GM21737 (cell line): ENCODE results near the gene FDPS.
"Not testable (repeated sequence)": the region's sequence is repeated elsewhere in the genome, so short reads cannot be mapped to it uniquely, and the experiment has no call there.

Experiments
- ATAC-seq: cut with Tn5 transposase; IDR thresholded peaks from one replicate; pipeline ENCODE4 v1.9.1; 2021; ENCODE audit warnings: mild to moderate bottlenecking, moderate library complexity; ENCODE audit not compliant: unreplicated experiment

Gene FDPS

DNA sequence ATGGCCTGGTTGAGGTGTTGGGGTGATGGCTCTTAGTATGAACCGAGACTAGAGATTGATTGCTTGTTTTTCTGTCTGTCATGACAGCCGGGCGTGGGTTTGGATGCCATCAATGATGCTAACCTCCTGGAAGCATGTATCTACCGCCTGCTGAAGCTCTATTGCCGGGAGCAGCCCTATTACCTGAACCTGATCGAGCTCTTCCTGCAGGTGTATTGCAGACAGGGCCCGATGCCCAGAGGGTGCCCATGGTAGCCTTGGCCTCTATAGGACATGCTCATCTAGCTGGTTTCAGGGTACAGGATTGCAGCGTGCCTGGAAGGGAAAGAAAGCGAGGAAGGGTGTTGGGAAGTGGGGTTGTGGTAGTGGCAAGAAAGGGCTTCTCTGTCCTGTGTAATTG is 9.4 kb downstream of the FDPS start:
- ATAC-seq: no peak

DNA sequence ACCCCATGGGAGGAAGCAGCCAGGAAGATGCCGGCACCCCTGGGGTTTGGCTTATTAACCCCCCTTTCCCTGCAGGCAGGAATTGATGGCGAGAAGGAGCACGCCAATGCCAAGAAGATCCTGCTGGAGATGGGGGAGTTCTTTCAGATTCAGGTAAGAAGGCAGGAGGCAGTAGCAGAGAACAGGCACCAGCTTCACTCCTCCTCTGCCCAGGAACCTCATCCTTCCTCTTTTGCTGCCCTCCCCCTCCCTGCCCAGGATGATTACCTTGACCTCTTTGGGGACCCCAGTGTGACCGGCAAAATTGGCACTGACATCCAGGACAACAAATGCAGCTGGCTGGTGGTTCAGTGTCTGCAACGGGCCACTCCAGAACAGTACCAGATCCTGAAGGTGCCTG is 10.9 kb downstream of the FDPS start:
- no peak for ATAC-seq

DNA sequence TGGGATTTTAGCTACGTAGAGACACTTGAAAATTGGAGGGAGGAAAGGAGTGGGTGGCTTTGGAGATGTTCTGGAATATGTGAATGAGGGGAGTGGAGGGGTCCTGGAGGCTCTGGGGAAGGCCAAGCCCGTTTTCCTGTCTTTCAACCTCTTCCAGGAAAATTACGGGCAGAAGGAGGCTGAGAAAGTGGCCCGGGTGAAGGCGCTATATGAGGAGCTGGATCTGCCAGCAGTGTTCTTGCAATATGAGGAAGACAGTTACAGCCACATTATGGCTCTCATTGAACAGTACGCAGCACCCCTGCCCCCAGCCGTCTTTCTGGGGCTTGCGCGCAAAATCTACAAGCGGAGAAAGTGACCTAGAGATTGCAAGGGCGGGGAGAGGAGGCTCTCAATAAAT is 11.6 kb downstream of the FDPS start:
- no peak for ATAC-seq

DNA sequence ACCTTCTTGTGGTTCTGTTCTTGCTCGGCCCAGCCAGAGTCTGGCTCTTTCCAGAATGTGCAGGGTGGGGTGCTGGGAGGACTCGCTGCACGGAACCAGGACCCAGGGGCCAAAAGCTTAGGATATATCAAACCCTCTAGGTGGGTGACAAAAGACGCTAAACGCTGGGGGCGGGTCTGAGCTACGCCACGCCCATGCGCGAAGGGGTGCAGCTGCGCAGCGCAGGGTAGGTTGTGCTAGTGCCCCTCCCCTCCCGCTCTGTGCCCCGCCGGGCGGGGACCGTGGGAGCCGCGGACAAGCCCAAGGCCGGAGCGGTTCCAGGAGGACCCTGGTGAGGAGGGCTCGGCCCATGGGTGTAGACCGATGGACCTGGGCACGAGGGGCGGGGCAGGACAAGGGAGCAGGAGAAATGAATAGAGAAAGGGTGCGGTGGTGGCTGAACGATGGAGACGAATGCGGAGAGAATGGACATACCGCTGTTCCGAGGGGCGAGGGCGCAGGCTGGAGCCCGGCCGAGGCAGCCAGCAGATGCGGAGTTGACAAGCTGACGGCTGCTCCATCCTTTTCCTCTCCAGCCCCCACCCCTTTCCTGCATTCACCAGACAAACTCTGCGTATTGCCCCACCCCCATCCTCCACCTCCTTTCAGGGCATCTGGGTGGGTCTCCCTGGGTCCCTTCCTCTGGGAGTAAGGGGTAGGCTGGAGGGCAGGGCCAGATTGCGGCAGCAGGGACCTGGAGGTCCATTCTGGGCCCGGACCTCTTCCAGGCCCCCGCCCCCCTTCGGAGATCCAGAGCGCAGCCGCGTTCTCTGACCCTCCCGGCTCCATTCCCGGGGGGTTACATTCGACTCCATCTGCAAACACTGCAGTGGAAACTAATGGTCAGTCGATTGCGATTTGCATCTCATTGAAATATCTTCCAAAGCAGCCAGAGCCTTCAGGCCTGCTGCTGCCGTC is 12.3 kb downstream of the FDPS start, which contains the start of gene RUSC1:
RUSC1 (plus strand) TSS at position 234 of the 957 bp plus-strand sequence. CDS start 880 bp downstream, outside the sequence.
- ATAC-seq: peak; percentile 23

DNA sequence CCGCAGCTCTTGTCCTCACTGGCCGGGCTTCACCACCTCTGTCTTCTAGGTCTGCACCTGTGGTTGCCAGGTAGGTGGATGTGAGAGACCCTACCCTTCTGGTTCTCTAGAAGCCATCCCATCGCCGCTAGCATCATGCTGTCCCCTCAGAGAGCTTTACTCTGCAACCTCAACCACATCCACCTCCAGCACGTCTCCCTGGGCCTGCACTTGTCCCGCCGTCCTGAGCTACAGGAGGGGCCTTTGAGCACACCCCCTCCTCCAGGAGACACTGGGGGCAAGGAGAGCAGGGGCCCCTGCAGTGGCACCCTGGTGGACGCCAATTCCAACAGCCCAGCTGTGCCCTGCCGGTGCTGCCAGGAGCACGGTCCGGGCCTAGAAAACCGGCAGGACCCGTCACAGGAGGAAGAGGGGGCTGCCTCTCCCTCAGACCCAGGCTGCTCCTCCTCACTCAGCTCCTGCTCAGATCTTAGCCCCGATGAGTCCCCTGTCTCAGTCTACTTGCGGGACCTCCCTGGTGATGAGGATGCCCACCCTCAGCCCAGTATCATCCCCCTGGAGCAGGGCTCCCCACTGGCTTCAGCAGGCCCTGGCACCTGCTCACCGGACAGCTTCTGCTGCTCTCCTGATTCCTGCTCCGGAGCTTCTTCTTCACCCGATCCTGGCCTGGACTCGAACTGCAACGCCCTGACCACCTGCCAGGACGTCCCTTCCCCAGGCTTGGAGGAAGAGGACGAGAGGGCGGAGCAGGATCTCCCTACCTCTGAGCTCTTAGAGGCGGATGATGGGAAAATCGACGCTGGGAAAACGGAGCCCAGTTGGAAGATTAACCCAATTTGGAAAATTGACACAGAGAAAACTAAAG is 13.2 kb downstream of the FDPS start:
- ATAC-seq: no peak

DNA sequence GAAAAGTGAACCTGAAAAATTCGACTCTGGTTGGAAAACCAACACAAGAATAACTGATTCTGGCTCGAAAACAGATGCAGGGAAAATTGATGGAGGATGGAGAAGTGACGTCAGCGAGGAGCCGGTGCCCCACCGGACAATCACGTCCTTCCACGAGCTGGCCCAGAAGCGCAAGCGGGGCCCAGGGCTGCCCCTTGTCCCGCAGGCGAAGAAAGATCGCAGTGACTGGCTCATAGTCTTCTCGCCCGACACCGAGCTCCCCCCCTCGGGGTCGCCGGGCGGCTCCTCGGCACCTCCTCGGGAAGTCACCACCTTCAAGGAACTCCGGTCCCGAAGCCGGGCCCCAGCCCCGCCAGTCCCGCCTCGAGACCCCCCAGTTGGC is 13.9 kb downstream of the FDPS start:
- ATAC-seq: no peak

DNA sequence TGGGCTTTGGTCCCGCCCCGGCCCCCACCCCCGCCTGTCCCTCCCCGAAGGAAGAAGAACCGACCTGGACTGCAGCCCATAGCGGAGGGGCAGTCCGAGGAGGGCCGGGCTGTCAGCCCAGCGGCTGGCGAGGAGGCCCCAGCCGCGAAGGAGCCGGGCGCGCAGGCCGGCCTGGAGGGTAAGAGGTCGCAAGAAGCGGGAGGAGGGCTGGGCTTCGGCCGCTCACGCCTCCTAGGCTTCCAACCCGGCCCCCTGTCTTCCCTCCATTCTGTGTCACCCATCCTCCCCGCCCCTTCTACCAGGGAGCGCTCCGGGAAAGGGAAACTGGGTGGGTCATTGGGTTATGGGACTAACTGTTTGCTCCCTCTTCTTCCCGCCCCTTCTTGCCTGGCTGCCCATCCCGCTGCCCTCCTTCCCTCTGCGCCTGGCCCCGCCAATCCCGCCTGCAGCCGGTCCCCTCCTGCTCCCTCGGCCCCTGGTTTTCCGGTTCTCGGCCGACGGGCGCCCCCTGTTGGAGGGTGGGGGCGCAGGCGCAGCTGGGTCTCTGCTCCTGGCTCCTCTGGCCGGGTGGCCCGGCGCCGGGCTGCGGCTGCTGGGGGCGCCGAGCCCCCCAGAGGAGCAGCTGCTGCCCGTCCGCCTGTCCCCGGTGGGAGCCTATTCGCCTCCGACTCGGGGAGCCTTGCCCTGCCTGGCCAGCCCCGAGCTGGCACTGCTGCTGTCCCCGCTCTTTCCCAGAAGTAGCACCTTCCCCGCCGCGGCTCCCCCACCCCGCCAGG is 14.5 kb downstream of the FDPS start:
- peak; percentile 37 for ATAC-seq

DNA sequence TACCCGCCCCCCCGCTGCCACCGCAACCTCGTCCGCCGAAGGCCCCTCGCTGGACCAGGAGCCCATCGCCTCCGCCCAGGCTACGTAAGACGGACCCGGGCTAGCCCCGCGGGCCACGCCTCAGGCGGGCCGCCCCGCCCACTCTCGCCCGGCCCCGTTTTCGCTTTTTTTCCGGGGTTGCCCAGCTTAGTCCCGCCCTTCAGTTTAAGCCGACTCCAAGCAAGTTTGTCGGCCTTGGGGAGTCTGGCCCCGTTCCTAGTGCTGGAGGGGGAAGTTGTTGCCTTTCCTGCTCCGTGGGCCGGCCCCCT is 15.0 kb downstream of the FDPS start:
- ATAC-seq: peak; percentile 36

DNA sequence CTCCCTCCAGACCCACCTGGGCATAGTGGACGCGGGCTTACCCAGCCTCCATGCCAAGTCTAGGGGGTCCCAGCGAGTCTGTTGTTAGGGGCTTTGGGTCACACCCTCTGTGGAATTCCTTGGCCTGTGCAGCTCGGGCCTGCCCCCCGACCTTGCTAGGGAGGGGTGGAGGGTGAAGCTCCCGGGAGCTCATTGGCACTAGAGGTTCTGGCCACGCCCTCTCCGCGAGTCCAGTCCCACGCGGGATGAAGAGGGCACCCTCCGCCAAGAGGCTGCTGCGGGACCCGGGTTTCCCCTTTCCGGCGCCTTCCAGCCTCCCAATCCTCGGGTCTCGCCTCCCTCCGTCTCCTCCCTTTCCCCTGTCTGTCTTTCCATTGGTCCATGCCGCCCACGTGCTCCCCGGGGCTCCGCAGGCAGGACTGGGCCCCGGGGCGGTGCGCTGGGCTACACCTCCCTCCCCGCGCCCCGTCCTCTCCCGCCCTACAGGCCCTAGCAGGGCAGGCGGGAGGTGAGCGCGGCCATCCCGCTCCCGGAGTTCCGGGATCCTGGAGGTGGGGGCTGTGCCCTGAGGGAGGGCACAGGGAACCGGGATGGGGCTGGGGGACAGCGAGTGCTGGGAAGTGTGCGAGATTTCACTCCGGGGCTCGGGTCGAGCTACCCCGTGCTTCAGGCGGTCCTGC is 15.5 kb downstream of the FDPS start:
- peak; percentile 59 for ATAC-seq

DNA sequence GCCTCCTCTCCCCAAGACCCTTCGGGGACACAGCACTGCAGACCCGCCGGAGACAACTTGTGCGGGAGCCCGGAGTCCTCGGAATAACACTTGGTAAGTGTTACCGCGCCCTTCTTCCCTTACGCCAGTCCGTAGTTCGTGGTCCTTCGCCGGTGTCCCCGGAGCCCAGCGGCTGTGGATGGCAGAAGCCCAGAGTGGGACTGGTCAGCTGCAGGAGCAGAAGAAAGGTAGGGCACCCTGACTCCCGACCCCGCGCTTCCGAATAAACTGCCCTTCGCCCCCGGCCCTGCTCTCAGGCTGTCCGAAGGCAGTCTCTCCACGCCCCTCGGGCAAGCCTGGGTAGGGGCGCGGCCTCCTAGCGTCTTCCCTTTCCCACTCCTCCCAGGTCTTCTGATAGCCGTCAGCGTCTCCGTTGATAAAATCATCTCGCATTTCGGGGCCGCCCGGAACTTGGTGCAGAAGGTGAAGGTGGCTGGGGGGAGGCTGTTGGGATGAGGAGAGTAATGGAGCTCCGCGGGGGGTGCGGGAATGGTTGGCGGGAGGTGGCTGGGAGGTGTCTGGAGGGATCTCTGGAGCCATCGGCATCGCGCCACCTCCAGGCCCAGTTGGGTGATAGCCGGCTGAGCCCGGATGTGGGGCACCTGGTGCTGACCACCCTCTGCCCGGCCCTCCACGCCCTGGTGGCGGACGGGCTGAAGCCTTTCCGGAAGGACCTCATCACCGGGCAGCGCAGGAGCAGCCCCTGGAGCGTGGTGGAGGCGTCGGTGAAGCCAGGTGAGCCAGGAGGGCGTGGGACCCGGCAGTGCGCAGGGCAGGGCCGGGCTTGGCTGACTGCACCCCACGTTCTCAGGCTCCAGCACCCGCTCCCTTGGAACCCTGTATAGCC is 16.3 kb downstream of the FDPS start:
- ATAC-seq: no peak

DNA sequence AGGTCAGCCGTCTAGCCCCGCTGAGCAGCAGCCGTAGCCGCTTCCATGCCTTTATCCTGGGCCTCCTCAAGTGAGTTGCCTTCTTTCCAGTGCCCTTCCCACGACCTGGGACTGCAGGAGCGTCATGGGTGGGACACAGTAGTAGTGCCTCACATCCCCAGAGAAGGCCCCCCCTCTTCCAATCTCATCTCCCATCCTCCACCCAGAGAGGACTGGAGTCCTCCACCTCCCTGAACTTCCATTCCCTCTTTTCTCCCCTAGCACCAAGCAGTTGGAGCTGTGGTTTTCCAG is 16.9 kb downstream of the FDPS start:
- no peak for ATAC-seq

DNA sequence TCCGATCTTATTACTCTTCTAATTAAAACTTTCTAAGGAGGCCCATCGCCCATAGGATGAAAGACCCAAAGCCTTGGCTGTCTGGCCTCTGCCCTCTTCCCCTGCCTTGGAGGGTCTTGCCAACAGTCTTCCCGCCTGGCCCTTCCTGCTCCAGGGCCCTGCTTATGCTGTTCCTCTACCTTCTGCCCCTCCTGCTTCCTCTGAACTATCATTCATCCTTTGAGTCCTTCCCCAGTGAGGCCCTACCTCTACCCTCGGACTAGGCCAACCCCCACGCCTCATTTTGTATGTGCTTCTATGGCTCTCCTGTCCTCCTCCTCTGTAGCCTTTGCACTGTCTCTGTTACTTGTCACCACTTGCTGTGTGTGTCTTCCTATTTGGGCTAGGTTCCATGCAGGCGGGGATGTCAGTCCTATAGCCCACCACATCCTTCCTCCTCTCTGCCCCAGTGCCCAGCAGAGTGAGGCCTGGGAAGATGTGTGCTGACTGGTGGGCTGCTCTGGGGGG is 17.4 kb downstream of the FDPS start:
- ATAC-seq: no peak

DNA sequence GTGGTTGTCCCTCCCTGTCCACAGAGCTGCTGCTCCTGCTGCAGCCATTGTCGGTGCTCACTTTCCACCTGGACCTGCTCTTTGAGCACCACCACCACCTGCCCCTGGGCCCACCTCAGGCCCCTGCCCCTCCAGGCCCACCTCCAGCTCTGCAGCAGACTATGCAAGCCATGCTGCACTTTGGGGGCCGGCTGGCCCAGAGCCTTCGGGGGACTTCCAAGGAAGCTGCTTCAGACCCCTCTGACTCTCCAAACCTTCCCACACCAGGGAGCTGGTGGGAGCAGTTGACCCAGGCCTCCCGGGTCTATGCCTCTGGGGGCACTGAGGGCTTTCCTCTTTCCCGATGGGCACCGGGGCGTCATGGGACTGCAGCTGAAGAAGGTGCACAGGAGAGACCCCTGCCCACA is 18.0 kb downstream of the FDPS start:
- ATAC-seq: no peak

DNA sequence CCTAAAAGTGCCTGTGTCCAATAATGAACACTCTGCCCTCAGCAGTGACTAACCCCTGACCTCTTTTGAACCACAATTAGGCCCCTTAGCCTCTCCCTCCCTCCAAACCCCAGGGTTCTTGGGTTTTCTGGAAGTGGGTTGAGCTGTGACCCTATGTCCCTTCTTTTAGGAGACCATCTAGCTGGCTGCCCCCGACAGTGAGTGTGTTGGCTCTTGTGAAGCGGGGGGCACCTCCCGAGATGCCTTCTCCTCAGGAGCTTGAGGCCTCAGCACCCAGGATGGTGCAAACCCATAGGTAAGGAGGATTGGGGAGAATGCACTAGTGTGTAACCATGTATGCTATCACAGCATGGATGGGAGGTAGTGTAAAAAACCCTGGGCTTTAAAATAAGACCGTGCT is 19.3 kb downstream of the FDPS start:
- ATAC-seq: no peak

DNA sequence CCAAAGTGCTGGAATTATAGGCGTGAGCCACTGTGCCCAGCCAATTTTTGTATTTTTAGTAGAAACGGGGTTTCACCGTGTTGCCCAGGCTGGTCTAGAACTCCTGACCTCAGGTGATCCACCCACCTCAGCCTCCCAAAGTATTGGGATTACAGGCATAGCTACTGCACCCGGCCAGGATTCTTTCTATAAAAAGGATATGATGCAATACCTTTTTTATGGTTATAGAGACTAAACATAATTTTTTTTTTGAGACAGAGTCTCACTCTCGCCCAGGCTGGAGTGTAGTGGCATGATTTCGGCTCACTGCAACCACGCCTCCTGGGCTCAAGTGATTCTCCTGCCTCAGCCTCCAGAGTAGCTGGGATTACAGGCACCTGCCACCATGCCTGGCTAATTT is 20.2 kb downstream of the FDPS start:
- not testable (repeated sequence) for ATAC-seq

DNA sequence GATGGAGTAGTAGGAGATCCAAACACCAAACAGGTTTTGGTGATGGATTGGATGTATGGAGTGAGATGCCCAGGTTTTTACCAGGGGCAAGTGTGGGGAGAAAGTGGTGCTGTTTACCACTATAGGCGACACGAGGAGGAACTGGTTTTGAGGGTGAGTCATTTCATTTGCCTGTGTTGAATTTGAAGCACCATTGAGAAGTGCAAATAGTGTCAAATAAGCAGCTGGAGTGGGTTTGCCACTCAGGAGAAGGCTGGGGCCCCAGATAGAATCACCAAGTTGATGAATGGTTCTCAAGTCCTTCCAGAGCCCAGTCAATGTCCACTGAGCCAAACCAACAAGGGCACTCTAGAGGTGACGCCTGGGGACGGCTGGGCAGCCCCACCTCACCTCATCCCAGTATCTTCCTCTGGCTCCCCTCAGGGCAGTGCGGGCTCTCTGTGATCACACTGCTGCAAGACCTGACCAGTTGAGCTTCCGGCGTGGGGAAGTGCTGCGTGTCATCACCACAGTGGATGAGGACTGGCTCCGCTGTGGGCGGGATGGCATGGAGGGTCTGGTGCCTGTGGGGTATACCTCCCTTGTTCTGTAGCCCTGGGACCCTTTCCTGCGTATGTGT is 21.4 kb downstream of the FDPS start:
- no peak for ATAC-seq

DNA sequence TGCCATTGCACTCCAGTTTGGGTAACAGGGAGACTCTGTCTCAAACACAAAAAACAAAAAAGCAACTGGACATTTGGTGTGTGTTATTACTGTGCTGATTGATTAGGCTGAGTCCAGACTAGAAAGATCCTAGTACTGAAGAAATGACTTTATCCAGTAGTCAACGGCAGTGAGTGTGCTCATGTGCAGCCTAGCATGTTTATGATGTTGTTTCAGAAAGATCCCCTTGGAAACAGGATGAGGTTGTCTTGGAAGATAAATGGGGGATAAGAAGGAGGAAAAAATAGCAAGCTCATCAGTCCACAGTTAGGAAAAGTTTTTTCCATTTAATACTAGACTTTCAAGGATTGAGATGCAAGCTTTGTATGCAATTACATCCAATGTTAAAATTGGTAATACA is 26.3 kb downstream of the FDPS start:
- no peak for ATAC-seq

DNA sequence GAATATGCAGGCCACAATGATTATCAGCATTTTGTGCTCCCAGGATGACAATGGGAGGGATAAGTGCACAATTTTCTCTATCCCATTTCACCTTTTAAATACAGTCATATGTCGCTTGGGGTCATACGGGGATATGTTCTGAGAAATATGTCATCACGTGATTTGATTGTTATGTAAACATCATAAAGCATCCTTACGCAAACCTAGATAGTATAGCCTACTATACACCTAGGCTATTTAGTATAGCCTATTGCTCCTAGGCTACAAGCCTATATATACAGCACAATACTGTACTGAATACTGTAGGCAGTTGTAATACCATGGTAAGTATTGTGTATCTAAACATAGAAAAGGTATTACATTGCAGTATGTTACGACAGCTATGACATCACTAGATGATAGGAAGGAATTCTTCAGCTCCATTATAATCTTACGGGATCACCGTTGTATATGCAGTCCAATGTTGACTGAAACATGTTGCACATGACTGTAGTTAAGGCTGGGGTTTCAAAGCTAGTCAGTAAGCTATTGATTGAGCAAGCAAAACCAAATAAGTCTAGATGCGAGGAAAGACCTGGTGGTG is 30.9 kb downstream of the FDPS start:
- no peak for ATAC-seq

DNA sequence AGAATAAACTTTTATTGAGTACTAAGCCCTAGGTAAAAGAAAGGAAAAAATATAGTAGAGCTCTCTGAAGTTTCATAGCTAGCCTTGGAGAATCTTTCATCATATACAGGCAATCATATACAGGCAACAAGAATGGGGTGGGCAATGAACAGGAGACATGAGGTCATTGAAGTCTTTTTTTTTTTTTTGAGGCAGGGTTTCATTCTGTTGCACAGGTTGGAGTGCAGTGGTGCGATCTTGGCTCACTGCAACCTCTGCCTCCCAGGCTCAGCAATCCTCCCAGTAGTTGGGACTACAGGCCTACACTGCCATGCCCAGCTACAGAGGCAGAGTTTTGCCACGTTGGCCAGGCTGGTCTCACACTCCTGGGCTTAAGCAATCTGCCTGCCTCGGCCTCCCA is 34.2 kb downstream of the FDPS start:
- no peak for ATAC-seq
